Measurements from ENCODE around the gene CTSE. TPM values are rescaled to one million over a fixed set of nuclear protein-coding genes. Genes with fewer than 3 reads are reported as not detected.

Gene CTSE
- total RNA-seq, 1 experiment from 2014 or later, result 425 TPM

GRCh38 chr1:206029484-206029883, 5.8 kb upstream of the CTSE start:
- intact Hi-C loops (cut with micrococcal nuclease; ENCODE audit: unreplicated experiment), result no loop called here
- Mint-ChIP-seq H3K4me1 (ENCODE audit: low read depth, unreplicated experiment) (peaks cover 68% of the 10 kb centered on the region), H3K36me3 (ENCODE audit: insufficient read depth, unreplicated experiment) (no peaks in the 10 kb centered on the region), H3K27me3 (ENCODE audit: unreplicated experiment) (no peaks in the 10 kb centered on the region), H3K27ac (ENCODE audit: unreplicated experiment) (no peak overlapping the region), H3K4me3 (ENCODE audit: low read depth, unreplicated experiment) (no peak overlapping the region), H3K9me3 (ENCODE audit: low read depth, unreplicated experiment) (peaks cover 4% of the 10 kb centered on the region)
- no peak for DNase-seq
- CTCF ChIA-PET, result interaction anchor here (1.9 to 2.9 kb wide), 3 partner anchors 8 to 26 kb away, joined by 6 to 19 read pairs (median 11); partner anchors contain the start of gene CTSE
- BruUV-seq (replicated peaks), result no TSS peak
- TF ChIP-seq, protein P1, sequence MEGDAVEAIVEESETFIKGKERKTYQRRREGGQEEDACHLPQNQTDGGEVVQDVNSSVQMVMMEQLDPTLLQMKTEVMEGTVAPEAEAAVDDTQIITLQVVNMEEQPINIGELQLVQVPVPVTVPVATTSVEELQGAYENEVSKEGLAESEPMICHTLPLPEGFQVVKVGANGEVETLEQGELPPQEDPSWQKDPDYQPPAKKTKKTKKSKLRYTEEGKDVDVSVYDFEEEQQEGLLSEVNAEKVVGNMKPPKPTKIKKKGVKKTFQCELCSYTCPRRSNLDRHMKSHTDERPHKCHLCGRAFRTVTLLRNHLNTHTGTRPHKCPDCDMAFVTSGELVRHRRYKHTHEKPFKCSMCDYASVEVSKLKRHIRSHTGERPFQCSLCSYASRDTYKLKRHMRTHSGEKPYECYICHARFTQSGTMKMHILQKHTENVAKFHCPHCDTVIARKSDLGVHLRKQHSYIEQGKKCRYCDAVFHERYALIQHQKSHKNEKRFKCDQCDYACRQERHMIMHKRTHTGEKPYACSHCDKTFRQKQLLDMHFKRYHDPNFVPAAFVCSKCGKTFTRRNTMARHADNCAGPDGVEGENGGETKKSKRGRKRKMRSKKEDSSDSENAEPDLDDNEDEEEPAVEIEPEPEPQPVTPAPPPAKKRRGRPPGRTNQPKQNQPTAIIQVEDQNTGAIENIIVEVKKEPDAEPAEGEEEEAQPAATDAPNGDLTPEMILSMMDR (IDR thresholded peaks at IDR 0.05; ENCODE audit: unreplicated experiment), result no peak

DNA sequence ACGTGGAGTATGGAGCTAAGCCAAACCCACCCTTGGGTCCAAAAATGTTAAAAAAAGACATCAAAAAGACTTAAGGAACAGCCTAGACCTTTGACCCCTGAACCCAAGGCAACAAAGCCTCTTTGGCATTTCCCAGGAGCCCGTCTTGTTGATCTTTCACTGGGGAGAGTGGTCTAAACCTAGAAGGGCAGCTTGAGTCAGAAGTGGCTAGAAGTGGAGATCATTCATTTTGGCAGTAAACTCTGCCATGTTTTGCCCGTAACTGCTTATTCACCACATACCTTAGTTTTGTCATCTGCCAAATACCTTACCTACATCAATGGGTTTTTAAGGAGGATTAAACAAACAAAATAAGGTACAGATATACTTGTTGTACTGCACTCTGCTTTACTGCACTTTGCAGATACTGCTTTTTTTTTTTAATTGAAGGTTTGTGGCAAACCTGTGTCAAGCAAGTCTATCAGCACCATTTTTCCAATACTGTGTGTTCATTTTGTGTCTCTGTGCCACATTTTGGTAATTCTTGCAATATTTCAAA, 1.7 kb upstream of the CTSE start:
- intact Hi-C loops (cut with micrococcal nuclease; ENCODE audit: unreplicated experiment), result no loop called here
- Mint-ChIP-seq H3K27me3 (ENCODE audit: unreplicated experiment) (no peaks in the 10 kb centered on the region), H3K4me3 (ENCODE audit: low read depth, unreplicated experiment) (no peak overlapping the region), H3K36me3 (ENCODE audit: insufficient read depth, unreplicated experiment) (peaks cover 38% of the 10 kb centered on the region), H3K4me1 (ENCODE audit: low read depth, unreplicated experiment) (peaks cover 69% of the 10 kb centered on the region), H3K9me3 (ENCODE audit: low read depth, unreplicated experiment) (peaks cover 4% of the 10 kb centered on the region), H3K27ac (ENCODE audit: unreplicated experiment) (peak overlapping the region; percentile 45)
- TF ChIP-seq, protein P1 (IDR thresholded peaks at IDR 0.05; ENCODE audit: unreplicated experiment), result no peak
- no TSS peak for BruUV-seq (replicated peaks)
- CTCF ChIA-PET, result no interaction called here
- no peak for DNase-seq

DNA sequence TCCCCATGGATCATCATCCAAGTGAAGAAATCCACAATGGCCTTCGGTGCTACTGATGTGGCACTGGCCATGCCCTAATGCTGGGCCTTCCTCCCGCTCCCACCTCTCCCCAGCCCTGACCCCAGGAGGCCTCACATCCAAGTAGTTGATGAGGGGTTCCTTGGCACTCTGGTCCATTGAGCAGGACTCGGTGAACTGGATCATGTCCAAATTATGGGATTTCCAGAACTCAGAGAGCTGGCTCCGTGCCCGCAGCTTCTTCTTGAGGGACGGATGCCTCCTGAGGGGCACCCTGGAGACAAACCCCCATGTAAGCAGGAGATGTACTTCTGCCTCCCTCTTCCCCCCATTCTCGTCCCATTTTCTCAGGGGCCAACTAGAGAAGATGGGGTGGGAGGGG, 929 bp downstream of the CTSE start:
- TF ChIP-seq, protein P1 (IDR thresholded peaks at IDR 0.05; ENCODE audit: unreplicated experiment), result no peak
- H3K36me3 Mint-ChIP-seq (ENCODE audit: insufficient read depth, unreplicated experiment), result peaks cover 45% of the 10 kb centered on the region
- intact Hi-C loops (cut with micrococcal nuclease; ENCODE audit: unreplicated experiment), result loop anchor here (5.0 kb wide), 2 partner anchors 35 to 40 kb away; no protein-coding TSS in a partner anchor
- H3K4me1 Mint-ChIP-seq (ENCODE audit: low read depth, unreplicated experiment), result peaks cover 67% of the 10 kb centered on the region
- H3K4me3 Mint-ChIP-seq (ENCODE audit: low read depth, unreplicated experiment), result peak overlapping the region; percentile 68
- peak overlapping the region; percentile 91 for H3K27ac Mint-ChIP-seq (ENCODE audit: unreplicated experiment)
- BruUV-seq (replicated peaks), result no TSS peak
- DNase-seq, result no peak
- H3K27me3 Mint-ChIP-seq (ENCODE audit: unreplicated experiment), result no peaks in the 10 kb centered on the region
- H3K9me3 Mint-ChIP-seq (ENCODE audit: low read depth, unreplicated experiment), result peaks cover 4% of the 10 kb centered on the region
- CTCF ChIA-PET, result interaction anchor here (1.0 to 3.9 kb wide), 7 partner anchors 8 to 545 kb away, joined by 3 to 11 read pairs (median 8); no protein-coding TSS in a partner anchor

DNA sequence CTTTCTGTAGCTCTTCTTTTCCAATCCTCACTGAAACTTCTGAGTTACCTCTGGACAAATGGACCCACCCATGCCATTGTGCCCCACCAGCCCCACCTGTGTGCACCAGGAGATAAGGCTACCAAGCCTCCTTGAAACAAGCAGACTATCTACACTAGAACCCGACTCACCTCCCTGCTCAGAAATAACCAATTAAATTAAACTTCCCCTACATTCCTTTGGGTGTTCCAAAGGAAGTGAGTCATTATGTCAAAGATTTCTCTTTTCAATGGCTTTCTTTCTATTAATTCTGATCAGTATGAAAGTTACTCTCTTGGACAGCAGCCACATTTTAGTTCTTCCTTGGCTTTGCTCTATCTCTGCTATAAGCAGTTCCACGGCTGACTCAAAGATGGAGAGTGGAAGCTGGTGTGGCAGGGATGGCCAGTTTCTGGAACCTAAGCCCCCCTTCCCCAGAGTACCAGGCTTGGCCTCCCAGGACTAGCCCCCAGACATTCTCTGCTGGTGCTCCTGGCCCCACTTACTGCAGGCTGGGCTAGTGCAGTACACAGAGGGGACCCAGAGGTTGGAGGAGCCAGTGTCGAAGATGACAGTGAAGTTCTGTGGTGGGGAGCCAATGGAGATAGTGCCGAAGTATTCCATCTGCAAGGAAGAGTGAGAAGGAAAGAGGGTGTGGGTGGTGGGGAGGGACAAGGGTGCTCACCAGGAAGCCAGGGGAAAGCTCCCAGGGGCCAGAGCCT, 1.9 kb downstream of the CTSE start:
- Mint-ChIP-seq H3K27ac (ENCODE audit: unreplicated experiment) (peak overlapping the region; percentile 91), H3K4me3 (ENCODE audit: low read depth, unreplicated experiment) (peak overlapping the region; percentile 68), H3K27me3 (ENCODE audit: unreplicated experiment) (no peaks in the 10 kb centered on the region), H3K36me3 (ENCODE audit: insufficient read depth, unreplicated experiment) (peaks cover 45% of the 10 kb centered on the region), H3K9me3 (ENCODE audit: low read depth, unreplicated experiment) (no peaks in the 10 kb centered on the region), H3K4me1 (ENCODE audit: low read depth, unreplicated experiment) (peaks cover 67% of the 10 kb centered on the region)
- TF ChIP-seq, protein P1 (IDR thresholded peaks at IDR 0.05; ENCODE audit: unreplicated experiment), result no peak
- CTCF ChIA-PET, result interaction anchor here (0.6 to 3.9 kb wide), 6 partner anchors 9 to 44 kb away, joined by 3 to 11 read pairs (median 6); no protein-coding TSS in a partner anchor
- intact Hi-C loops (cut with micrococcal nuclease; ENCODE audit: unreplicated experiment), result loop anchor here (5.0 kb wide), 2 partner anchors 36 to 39 kb away; no protein-coding TSS in a partner anchor
- DNase-seq, result peak; percentile 66
- TSS peak; percentile 68 for BruUV-seq (replicated peaks)
